GM18508 (cell line): ENCODE measurements around the gene DPP6.
"Not testable (repeated sequence)": the region's sequence is repeated elsewhere in the genome, so short reads cannot be mapped to it uniquely, and the experiment has no call there.

ENCODE experiments used
- ATAC-seq: cut with Tn5 transposase; IDR thresholded peaks from one replicate; pipeline ENCODE4 v1.9.1; 2021; ENCODE audit warnings: moderate number of reproducible peaks; ENCODE audit not compliant: insufficient read depth, unreplicated experiment

The DPP6 gene

GRCh38 chr7:154051643-154052529 lies at the start of gene DPP6:
DPP6 (plus strand) TSS chr7:154052398.
- ATAC-seq: not testable (repeated sequence)

GRCh38 chr7:154009423-154009911 lies 42.7 kb upstream of the DPP6 start:
- not testable (repeated sequence) for ATAC-seq

GRCh38 chr7:154010726-154011568 lies 41.3 kb upstream of the DPP6 start:
- not testable (repeated sequence) for ATAC-seq

- not testable (repeated sequence) for ATAC-seq
These were observed 39.4 kb upstream of the DPP6 start for GRCh38 chr7:154012800-154013199.

DNA sequence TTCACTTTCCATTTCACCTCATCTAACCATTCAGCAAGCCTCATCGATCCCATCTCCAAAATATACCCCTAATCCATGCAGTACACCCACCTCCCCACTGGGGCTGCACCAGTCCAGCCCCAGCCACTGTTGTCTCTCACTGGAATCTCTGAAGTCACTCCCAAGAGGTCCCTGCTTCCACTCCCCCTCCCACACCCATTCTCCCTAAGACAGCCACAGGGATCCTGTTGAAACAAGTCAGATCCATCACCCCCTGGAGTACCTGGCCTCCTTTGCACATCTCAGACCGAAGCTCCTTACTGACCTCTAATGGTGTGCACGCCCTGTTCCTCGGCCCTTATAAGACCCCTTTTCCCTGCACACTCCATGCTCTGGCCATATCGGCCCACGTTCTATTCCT lies 36.6 kb upstream of the DPP6 start:
- ATAC-seq: not testable (repeated sequence)

GRCh38 chr7:154018354-154018753 lies 33.8 kb upstream of the DPP6 start:
- ATAC-seq: not testable (repeated sequence)

DNA sequence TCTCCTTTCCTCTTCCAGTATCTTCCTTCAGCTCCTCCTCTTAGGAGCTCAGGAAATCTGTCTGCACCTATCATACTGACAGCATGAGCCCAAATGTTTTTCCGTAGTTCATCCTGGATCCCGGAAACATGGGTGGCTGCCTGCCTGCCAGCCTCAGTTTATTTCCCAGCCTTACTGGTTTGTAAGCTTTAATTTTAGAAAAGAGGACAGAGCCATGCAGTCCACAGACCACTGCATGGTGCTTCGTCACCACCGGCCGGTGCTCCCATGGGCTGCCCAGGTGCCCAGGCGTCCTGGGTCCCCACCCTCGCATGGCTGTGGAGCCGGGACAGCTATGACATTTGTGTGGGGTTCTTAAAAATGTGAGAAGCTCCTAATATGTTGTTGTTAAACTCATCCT lies 24.4 kb upstream of the DPP6 start:
- not testable (repeated sequence) for ATAC-seq

GRCh38 chr7:154030476-154031080 lies 21.6 kb upstream of the DPP6 start:
- not testable (repeated sequence) for ATAC-seq

- ATAC-seq: not testable (repeated sequence)
These were observed 12.6 kb upstream of the DPP6 start for GRCh38 chr7:154039466-154040165.

- ATAC-seq: not testable (repeated sequence)
These were observed 1.8 kb upstream of the DPP6 start for GRCh38 chr7:154050394-154050793.

DNA sequence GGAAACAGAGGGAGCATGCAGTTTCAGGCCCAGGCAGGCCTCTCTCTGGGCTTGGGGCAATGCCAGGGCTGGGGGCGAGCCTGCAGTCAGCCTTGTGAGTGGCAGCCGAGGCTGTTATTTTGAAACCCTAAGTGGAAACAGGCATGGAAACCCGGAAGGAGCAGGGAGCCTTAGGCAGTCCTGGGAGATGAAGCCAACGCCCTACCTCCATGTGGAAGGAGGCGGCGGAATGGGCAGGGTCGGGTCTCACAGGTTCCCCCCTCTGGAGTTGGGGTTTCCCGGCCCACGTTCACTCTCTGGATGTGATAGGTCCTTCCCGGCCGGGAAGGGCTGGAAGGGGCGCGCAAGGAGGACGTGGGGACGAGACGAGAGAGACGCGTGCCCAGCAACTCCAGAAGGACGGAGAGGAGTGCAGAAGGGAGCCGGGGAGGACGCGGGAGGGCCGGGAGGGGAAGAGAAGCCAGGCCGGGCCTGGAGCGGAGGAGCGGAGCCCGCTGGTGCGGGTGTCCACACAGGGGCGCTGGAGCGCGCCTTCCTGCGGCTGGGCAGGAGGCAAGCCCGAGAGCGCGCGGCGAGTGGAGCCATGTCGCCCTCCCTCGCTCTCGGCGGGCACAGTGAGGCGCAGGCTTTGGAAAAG lies 1.1 kb upstream of the DPP6 start:
- not testable (repeated sequence) for ATAC-seq

- ATAC-seq: not testable (repeated sequence)
These were observed 493 bp downstream of the DPP6 start for GRCh38 chr7:154052530-154053252.

- not testable (repeated sequence) for ATAC-seq
These were observed 1.5 kb downstream of the DPP6 start for GRCh38 chr7:154053466-154054312.

DNA sequence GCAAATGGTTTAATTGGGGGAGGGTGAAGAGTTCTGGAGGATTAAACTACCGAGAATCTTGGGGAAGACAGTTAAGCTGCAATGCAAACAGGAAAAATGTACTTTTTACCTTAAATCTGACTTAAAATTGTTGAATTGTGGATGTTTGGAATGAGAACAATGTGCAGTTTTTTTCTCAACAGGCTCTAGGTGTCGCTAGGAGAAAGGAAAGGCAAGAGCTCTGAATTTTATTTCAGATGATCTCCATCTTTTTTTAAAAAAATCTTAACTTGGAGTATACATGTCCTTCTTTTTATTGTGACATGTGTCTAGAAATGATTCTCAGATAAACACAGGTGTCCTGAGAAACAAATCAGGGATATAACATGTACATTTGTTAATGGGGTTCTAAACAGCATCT lies 2.5 kb downstream of the DPP6 start:
- not testable (repeated sequence) for ATAC-seq

- not testable (repeated sequence) for ATAC-seq
These were observed 3.4 kb downstream of the DPP6 start for GRCh38 chr7:154055491-154056106.

DNA sequence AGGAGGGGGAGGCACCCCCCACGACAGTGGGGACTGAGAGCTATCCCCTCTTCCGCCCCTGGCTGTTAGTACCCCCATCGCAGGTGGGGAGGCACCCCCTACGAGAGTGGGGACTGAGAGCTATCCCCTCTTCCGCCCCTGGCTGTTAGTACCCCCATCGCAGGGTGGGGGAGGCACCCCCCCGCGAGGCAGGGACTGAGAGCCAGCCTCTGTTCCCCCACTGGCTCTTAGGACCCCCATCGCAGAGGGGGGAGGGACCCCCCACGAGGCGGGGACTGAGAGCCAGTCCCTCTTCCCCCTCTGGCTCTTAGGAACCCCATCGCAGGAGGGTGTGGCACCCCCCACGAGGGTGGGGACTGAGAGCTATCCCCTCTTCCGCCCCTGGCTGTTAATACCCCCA lies 6.6 kb downstream of the DPP6 start:
- not testable (repeated sequence) for ATAC-seq

GRCh38 chr7:154060551-154060950 lies 8.4 kb downstream of the DPP6 start:
- not testable (repeated sequence) for ATAC-seq
